Measurements from ENCODE around the gene LARGE1. TPM values are rescaled to one million over a fixed set of nuclear protein-coding genes. Genes with fewer than 3 reads are reported as not detected.

LARGE1 gene
- total RNA-seq, 2 experiments from 2014 or later, result 0.18 to 0.58 TPM

DNA sequence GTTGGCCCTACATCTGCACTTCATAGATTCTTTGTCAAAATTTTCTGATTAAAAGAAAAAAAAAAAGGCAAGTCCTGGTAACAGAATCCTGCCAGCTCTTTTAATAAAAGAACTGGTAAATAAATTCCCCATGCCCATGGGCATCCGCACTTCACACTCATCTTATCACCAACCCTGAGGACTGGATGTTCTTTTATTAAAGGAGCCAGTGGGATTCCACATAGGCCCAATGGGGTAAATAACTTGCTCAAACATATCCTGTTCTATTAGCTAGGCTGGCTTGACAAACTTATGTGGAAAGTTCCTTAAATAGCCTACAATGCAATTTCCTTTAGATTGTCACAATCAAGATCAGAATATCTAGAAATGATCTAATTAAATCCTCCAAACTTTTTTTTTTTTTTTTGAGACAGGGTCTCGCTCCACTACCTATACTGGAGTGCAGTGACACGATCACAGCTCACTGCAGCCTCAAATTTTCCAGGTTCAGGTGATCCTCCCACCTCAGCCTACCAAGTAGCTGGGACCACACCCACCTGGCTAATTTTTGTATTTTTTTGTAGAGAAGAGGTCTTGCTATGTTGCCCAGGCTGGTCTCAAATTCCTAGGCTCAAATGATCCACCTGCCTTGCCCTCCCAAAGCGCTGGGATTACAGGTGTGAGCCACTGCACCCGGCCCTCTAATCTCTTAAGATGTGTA lies 380.9 kb downstream of the LARGE1 start:
- Mint-ChIP-seq H3K9me3 (ENCODE audit: insufficient read depth) (peaks cover 4% of the 10 kb centered on the region), H3K4me3 (no peak overlapping the region), H3K4me1 (ENCODE audit: low read depth) (no peaks in the 10 kb centered on the region), H3K36me3 (ENCODE audit: low read depth) (no peaks in the 10 kb centered on the region), H3K27ac (no peak overlapping the region), H3K27me3 (ENCODE audit: low read depth) (no peaks in the 10 kb centered on the region)
- CTCF ChIA-PET, result no interaction called here
- ATAC-seq (no peak), DNase-seq (no peak)
- POLR2A ChIA-PET, result no interaction called here

DNA sequence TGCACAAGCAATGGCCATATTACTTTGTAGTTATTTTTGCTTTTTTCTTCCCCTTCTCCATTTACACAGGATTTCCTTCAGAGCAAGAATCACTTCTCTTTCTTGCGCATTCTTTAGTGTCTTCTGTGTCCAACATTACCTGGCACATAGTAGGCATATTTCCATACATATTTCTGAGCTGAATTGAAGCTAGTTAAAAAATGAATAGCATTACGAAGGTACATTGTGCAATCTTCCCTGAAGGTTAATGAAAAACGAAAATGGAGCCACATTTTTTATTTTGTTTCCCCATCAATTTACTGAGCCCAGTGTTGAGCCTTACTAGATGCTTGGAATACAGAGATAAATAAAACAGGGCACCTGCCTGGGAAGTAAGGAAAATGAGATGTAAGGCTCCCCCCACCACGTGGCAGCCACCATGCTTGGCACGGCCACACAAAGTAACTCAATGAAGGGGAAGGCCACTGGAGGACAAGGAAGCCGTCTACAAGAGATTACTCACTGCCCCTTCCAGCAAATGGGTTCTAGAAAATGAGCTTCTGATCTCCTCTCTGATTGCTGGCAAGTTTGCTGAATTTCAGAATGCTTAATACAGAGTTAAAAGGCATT lies 381.9 kb downstream of the LARGE1 start:
- Mint-ChIP-seq H3K36me3 (ENCODE audit: low read depth) (no peaks in the 10 kb centered on the region), H3K9me3 (ENCODE audit: insufficient read depth) (peaks cover 4% of the 10 kb centered on the region), H3K27ac (no peak overlapping the region), H3K4me1 (ENCODE audit: low read depth) (no peaks in the 10 kb centered on the region), H3K27me3 (ENCODE audit: low read depth) (no peaks in the 10 kb centered on the region), H3K4me3 (no peak overlapping the region)
- DNase-seq (no peak), ATAC-seq (no peak)
- CTCF ChIA-PET, result no interaction called here
- POLR2A ChIA-PET, result no interaction called here

DNA sequence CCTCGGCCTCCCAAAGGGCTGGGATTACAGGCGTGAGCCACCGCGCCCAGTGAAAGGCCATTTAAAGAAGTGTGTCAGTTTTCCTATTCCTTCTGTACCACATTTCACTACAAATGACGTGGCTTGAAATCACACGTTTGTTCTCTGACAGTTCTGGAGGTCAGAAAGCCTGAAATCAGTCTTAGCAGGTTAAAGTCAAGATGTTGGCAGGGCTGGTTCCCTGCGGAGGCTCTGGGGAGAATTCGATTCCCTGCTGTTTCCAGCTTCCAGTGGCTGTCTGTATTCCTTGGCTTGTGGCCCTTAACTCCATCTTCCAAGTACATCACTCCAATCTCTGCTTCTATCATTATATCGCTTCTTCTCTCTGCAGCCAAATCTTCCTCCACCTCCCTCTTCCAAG lies 383.2 kb downstream of the LARGE1 start:
- no peaks in the 10 kb centered on the region for H3K36me3 Mint-ChIP-seq (ENCODE audit: low read depth)
- DNase-seq, result no peak
- H3K4me3 Mint-ChIP-seq, result no peak overlapping the region
- ChIA-PET CTCF (no interaction called here), POLR2A (no interaction called here)
- no peak overlapping the region for H3K27ac Mint-ChIP-seq
- no peaks in the 10 kb centered on the region for H3K27me3 Mint-ChIP-seq (ENCODE audit: low read depth)
- no peaks in the 10 kb centered on the region for H3K9me3 Mint-ChIP-seq (ENCODE audit: insufficient read depth)
- no peaks in the 10 kb centered on the region for H3K4me1 Mint-ChIP-seq (ENCODE audit: low read depth)
- ATAC-seq, result no peak

DNA sequence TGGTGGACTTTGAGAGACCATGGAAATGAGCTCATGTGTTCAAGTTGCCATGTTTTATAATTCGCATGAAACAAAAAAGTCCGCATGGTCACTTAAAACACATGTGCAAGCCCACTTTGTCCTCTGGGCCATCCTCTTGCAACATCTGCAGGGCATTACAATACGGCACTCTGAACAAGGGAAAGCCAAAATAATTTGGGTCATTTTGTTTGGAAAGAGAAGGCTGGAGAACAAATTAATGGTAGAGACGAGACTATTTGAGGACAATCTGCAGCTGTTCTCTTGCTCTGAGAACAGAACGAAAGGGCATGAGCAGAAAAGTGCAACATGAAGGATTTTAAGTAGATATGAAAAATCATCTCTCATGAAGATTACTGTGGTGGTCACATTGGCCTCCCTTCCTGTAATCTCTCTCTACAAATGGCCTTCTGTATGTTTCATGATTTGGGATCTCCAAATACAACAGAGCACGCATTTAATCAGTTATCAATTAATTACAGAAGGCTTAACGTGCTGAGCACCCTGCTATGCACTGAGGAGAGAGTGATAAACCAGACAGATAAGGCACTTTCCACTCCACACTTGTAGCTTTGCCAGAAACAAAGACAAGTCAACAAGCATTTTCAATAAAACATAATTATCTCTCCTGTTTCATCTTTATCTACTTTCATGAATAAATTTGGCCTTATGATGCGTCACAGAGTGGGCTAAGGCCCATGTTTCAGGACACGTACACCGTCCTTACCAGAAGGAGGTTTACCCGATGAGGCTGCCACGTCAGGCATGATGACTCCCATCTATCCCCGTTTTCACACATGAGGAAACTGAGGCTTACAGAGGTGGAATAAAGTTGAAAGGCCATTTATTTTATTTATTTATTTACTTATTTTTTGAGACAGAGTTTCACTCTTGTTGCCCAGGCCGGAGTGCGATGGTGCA lies 384.1 kb downstream of the LARGE1 start:
- Mint-ChIP-seq H3K4me1 (ENCODE audit: low read depth) (no peaks in the 10 kb centered on the region), H3K27ac (no peak overlapping the region), H3K36me3 (ENCODE audit: low read depth) (no peaks in the 10 kb centered on the region), H3K9me3 (ENCODE audit: insufficient read depth) (peaks cover 3% of the 10 kb centered on the region), H3K4me3 (no peak overlapping the region), H3K27me3 (ENCODE audit: low read depth) (no peaks in the 10 kb centered on the region)
- ChIA-PET CTCF (no interaction called here), POLR2A (no interaction called here)
- ATAC-seq (no peak), DNase-seq (no peak)

DNA sequence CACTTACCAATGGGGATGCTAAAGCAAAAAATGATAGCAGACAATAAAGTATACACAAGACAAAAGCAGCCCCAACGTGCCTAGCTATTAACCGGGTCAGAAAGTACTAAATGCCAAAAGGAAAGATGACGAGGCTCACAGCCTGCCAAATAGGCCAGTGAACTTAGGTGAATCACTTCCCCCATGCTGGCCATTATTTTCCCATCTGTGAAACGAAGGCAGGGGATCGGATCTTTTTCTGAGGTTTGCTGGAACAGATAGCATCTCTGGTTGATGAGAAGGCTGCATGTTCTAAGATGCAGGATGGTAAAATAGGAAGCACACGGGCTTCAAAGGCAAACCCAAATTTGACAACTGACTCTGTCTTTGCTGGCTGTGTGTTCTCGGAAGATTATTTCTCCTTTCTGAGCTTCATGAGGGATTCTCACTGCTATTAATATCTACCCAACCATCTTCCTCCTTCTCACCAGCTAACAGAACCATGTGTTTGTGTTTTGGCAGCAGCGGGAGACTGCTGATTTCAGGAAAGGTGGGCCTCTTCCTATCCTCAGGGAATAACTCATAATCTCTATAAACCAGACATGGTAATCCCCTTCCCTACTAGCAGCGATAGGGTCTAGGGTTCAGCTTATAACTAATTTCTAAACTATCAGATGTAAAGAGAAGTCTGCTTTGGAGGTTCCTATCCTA lies 390.7 kb downstream of the LARGE1 start:
- ATAC-seq (no peak), DNase-seq (no peak)
- CTCF ChIA-PET, result interaction anchor here (2.0 kb wide), 1 partner anchor 10 kb away, joined by 4 read pairs; no protein-coding TSS in a partner anchor
- no peak overlapping the region for H3K27ac Mint-ChIP-seq
- H3K4me3 Mint-ChIP-seq, result no peak overlapping the region
- H3K4me1 Mint-ChIP-seq (ENCODE audit: low read depth), result no peaks in the 10 kb centered on the region
- no peaks in the 10 kb centered on the region for H3K36me3 Mint-ChIP-seq (ENCODE audit: low read depth)
- POLR2A ChIA-PET, result no interaction called here
- H3K27me3 Mint-ChIP-seq (ENCODE audit: low read depth), result no peaks in the 10 kb centered on the region
- peaks cover 3% of the 10 kb centered on the region for H3K9me3 Mint-ChIP-seq (ENCODE audit: insufficient read depth)

DNA sequence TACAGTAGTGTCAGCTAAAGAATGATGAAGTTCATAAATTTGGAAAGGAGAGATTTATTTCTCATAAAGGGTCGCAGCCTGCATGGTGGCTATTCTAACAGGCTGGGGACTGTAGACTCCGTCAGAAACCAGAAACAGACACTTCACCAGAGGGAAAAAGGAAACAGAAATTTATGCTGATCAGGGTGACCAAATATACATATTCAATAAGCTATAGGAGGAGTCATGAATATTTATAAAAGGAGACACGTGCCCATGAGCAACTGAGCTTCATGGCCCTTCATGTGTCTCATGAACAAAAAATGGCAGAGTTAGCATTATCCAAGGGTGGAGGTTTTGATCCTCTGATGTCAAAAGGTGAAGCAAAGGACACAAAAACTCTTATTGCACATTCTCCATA lies 392.1 kb downstream of the LARGE1 start:
- no peak overlapping the region for H3K4me3 Mint-ChIP-seq
- ATAC-seq, result no peak
- H3K4me1 Mint-ChIP-seq (ENCODE audit: low read depth), result no peaks in the 10 kb centered on the region
- H3K36me3 Mint-ChIP-seq (ENCODE audit: low read depth), result no peaks in the 10 kb centered on the region
- ChIA-PET POLR2A (no interaction called here), CTCF (no interaction called here)
- DNase-seq, result no peak
- H3K9me3 Mint-ChIP-seq (ENCODE audit: insufficient read depth), result peaks cover 3% of the 10 kb centered on the region
- H3K27me3 Mint-ChIP-seq (ENCODE audit: low read depth), result no peaks in the 10 kb centered on the region
- no peak overlapping the region for H3K27ac Mint-ChIP-seq

DNA sequence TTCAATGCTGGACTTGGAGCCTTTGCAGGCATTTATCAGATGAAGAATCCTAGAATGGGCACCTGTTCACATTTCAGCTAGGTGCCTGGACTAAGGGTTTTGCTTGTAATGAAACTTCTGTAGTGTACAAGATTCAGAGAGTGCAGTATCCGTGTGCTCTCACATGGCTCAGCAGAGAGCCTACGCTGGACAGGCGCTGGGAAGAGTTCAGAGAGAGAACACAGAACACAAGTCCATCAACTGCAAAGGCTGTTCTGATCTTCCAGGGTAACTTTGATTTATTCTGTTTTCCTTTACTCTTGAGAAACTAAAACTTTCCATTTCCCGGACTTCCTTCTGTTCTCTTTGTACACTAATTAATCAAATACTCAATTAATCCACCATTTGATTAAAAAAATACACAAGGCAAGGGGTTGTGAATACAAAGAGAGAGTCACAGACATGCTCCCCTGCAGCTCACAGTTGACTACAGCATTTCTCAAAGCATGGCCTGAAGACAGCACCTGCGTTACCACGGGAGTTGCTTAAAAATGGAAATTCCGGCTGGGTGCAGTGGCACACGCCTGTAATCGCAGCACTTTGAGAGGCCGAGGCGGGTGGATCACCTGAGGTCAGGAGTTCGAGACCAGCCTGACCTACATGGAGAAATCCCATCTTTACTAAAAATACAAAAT lies 393.7 kb downstream of the LARGE1 start:
- ChIA-PET CTCF (no interaction called here), POLR2A (no interaction called here)
- no peaks in the 10 kb centered on the region for H3K4me1 Mint-ChIP-seq (ENCODE audit: low read depth)
- peaks cover 3% of the 10 kb centered on the region for H3K9me3 Mint-ChIP-seq (ENCODE audit: insufficient read depth)
- no peak overlapping the region for H3K4me3 Mint-ChIP-seq
- no peaks in the 10 kb centered on the region for H3K36me3 Mint-ChIP-seq (ENCODE audit: low read depth)
- no peak overlapping the region for H3K27ac Mint-ChIP-seq
- H3K27me3 Mint-ChIP-seq (ENCODE audit: low read depth), result no peaks in the 10 kb centered on the region
- ATAC-seq (no peak), DNase-seq (no peak)

DNA sequence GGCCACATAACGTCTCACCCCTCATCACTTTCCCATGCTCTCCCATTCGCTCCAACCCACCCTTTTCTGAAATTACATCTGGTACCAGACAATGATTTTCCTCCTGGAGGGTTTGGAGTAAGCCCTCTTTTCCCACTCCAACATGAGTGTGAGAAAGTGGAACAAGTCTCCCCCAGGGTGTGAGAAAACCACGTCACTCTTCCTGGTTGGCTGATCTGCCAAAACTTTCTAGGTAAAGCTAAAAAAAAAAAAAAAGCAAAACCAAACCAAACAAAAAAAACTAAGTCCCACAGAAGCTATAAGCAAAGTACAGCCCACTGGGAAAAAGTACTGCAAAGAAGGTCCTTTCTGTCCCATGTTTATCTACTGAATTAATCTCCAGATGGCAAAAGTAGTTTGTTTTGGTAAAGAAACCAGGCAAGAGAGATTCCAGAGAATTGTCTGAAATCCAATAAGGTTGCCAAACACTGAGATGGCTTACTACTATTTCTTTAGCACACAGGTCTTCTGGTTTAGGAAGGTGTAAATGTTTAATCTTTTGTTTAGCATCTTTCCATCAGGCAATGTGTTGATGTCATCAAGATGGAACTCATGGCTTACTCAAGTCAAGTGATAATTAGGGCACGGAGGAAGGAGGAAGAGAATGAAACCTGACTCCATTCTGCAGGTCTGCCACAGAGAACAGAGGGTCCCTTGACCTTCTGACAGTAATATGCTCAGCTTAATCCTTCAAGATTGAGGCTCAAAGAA lies 395.6 kb downstream of the LARGE1 start:
- ATAC-seq (no peak), DNase-seq (no peak)
- ChIA-PET POLR2A (no interaction called here), CTCF (no interaction called here)
- H3K36me3 Mint-ChIP-seq (ENCODE audit: low read depth), result no peaks in the 10 kb centered on the region
- no peaks in the 10 kb centered on the region for H3K9me3 Mint-ChIP-seq (ENCODE audit: insufficient read depth)
- H3K27ac Mint-ChIP-seq, result no peak overlapping the region
- no peaks in the 10 kb centered on the region for H3K4me1 Mint-ChIP-seq (ENCODE audit: low read depth)
- H3K4me3 Mint-ChIP-seq, result no peak overlapping the region
- H3K27me3 Mint-ChIP-seq (ENCODE audit: low read depth), result no peaks in the 10 kb centered on the region

DNA sequence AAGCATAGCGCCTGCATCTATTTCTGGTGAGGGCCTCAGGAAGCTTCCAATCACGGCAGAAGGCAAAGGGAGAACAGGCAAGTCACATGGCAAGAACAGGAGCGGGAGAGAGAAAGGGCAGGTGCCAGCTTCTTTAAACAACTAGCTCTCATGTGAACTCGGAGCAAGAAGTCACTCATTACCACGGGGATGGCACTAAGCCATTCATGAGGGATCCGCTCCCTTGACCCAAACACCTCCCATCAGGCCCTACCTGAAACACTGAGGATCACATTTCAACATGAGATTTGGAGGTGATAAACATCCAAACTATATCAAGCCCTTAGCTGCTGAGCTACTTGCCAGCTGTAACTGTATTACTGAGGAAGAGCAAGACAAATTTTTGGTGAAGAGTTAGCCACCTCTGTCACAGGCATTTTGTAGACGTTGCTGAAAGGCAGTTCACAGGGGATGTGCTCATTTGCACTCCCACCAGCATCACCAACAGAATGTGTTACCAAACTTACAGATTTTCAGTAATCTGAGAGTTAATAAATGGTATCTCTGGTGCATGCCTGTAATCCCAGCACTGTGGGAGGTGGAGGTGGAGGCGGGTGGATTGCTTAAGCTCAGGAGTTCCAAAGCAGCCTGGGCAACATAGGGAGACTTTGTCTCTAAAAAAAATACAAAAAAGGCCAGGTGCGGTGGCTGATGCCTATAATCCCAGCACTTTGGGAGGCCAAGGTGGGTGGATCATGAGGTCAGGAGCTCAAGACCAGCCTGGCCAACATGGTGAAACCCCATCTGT lies 398.2 kb downstream of the LARGE1 start:
- Mint-ChIP-seq H3K27me3 (ENCODE audit: low read depth) (no peaks in the 10 kb centered on the region), H3K36me3 (ENCODE audit: low read depth) (no peaks in the 10 kb centered on the region), H3K27ac (no peak overlapping the region), H3K4me3 (no peak overlapping the region), H3K4me1 (ENCODE audit: low read depth) (no peaks in the 10 kb centered on the region), H3K9me3 (ENCODE audit: insufficient read depth) (no peaks in the 10 kb centered on the region)
- POLR2A ChIA-PET, result no interaction called here
- DNase-seq (no peak), ATAC-seq (no peak)
- CTCF ChIA-PET, result interaction anchor here (0.9 to 1.3 kb wide), 2 partner anchors 56 to 57 kb away, joined by 3 to 4 read pairs; no protein-coding TSS in a partner anchor

DNA sequence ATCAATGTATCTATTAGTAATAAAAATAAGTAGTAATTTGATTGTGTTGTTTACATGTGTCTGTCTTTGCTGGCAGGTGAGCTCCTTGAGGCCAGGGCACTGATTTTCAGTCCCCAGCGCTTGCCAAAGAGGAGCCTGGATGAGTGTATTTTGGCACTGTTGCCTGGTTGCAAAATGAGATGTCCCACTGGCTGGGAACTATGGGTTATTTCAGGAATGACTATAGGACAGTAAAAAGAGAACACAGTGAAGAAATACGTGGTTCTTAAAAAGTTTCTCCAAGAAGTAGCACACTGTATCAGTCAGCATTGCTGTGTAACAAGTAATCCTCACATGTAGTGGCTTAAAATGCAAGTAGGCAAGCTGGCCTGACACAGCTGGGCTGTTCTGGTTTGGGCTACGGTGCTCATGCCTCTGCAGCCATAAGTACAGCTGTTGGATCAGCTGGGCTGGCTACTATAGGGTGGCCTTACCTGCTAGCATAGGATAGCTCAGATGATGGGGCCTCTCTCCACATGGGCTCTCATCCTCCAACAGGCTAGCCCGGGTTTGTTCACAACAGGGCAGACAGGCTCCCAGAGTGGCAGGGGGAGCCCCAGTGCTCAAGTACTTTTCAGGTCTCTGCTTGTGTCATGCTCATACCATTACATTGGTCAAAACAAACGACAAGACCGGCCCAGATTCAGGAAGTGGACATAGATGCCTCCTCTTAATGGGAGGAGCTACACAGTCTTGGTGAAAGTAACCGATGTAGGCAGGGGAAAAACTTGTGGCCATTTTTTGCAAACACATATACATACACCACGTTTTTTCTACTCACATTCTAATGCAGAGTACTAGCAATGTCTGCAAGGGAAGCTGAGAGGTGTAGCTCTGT lies 399.1 kb downstream of the LARGE1 start:
- POLR2A ChIA-PET, result interaction anchor here (0.6 kb wide), 1 partner anchor 886 kb away, joined by 3 read pairs; no protein-coding TSS in a partner anchor
- Mint-ChIP-seq H3K4me3 (no peak overlapping the region), H3K9me3 (ENCODE audit: insufficient read depth) (no peaks in the 10 kb centered on the region), H3K36me3 (ENCODE audit: low read depth) (no peaks in the 10 kb centered on the region), H3K27ac (no peak overlapping the region), H3K4me1 (ENCODE audit: low read depth) (no peaks in the 10 kb centered on the region), H3K27me3 (ENCODE audit: low read depth) (no peaks in the 10 kb centered on the region)
- ATAC-seq (no peak), DNase-seq (no peak)
- CTCF ChIA-PET, result interaction anchor here (0.9 to 1.3 kb wide), 2 partner anchors 56 to 58 kb away, joined by 3 to 4 read pairs; no protein-coding TSS in a partner anchor
